ENCODE measurements around the gene EXOC4.

EXOC4 gene

GRCh38 chr7:133931053-133931452 lies 678.2 kb downstream of the EXOC4 start:
- no peak for TF ChIP-seq CTCF (IDR thresholded peaks at IDR 0.05; ENCODE audit: insufficient read depth, low read length, poor library complexity, severe bottlenecking)
- H3K36me3 ChIP-seq (ENCODE audit: control insufficient read depth, insufficient read depth, low read length), result no peaks in the 10 kb centered on the region
- DNase-seq (ENCODE audit: extremely low read depth, insufficient read length), result no peak
- no peak overlapping the region for H3K4me3 ChIP-seq (replicated peaks; ENCODE audit: low read depth, low read length)
- H3K27me3 ChIP-seq (replicated peaks; ENCODE audit: control insufficient read depth, insufficient read depth, low read length), result no peaks in the 10 kb centered on the region

GRCh38 chr7:133932591-133932990 lies 679.7 kb downstream of the EXOC4 start:
- Histone ChIP-seq H3K36me3 (ENCODE audit: control insufficient read depth, insufficient read depth, low read length) (no peaks in the 10 kb centered on the region), H3K4me3 (replicated peaks; ENCODE audit: low read depth, low read length) (no peak overlapping the region), H3K27me3 (replicated peaks; ENCODE audit: control insufficient read depth, insufficient read depth, low read length) (no peaks in the 10 kb centered on the region)
- TF ChIP-seq CTCF (IDR thresholded peaks at IDR 0.05; ENCODE audit: insufficient read depth, low read length, poor library complexity, severe bottlenecking), result no peak
- no peak for DNase-seq (ENCODE audit: extremely low read depth, insufficient read length)

- Histone ChIP-seq H3K36me3 (ENCODE audit: control insufficient read depth, insufficient read depth, low read length) (no peaks in the 10 kb centered on the region; the same call in 1 of the 2 replicates), H3K4me3 (replicated peaks; ENCODE audit: low read depth, low read length) (no peak overlapping the region), H3K27me3 (replicated peaks; ENCODE audit: control insufficient read depth, insufficient read depth, low read length) (no peaks in the 10 kb centered on the region)
- no peak for DNase-seq (ENCODE audit: extremely low read depth, insufficient read length)
- TF ChIP-seq CTCF (IDR thresholded peaks at IDR 0.05; ENCODE audit: insufficient read depth, low read length, poor library complexity, severe bottlenecking), result no peak
These were observed 681.5 kb downstream of the EXOC4 start for GRCh38 chr7:133934262-133934976.

- no peak for TF ChIP-seq CTCF (IDR thresholded peaks at IDR 0.05; ENCODE audit: insufficient read depth, low read length, poor library complexity, severe bottlenecking)
- no peak overlapping the region for H3K4me3 ChIP-seq (replicated peaks; ENCODE audit: low read depth, low read length)
- no peak for DNase-seq (ENCODE audit: extremely low read depth, insufficient read length)
- no peaks in the 10 kb centered on the region; the same call in 1 of the 2 replicates for H3K36me3 ChIP-seq (ENCODE audit: control insufficient read depth, insufficient read depth, low read length)
- no peaks in the 10 kb centered on the region for H3K27me3 ChIP-seq (replicated peaks; ENCODE audit: control insufficient read depth, insufficient read depth, low read length)
These were observed 682.1 kb downstream of the EXOC4 start for GRCh38 chr7:133934977-133935330.

- TF ChIP-seq CTCF (IDR thresholded peaks at IDR 0.05; ENCODE audit: insufficient read depth, low read length, poor library complexity, severe bottlenecking), result no peak
- Histone ChIP-seq H3K4me3 (replicated peaks; ENCODE audit: low read depth, low read length) (no peak overlapping the region), H3K36me3 (ENCODE audit: control insufficient read depth, insufficient read depth, low read length) (no peaks in the 10 kb centered on the region; the same call in 1 of the 2 replicates), H3K27me3 (replicated peaks; ENCODE audit: control insufficient read depth, insufficient read depth, low read length) (no peaks in the 10 kb centered on the region)
- DNase-seq (ENCODE audit: extremely low read depth, insufficient read length), result no peak
These were observed 683.2 kb downstream of the EXOC4 start for GRCh38 chr7:133936074-133936473.

- TF ChIP-seq CTCF (IDR thresholded peaks at IDR 0.05; ENCODE audit: insufficient read depth, low read length, poor library complexity, severe bottlenecking), result no peak
- no peak for DNase-seq (ENCODE audit: extremely low read depth, insufficient read length)
These were observed 684.9 kb downstream of the EXOC4 start for GRCh38 chr7:133937786-133938185.

More at GRCh38 chr7:133937786-133938185, 684.9 kb downstream of the EXOC4 start:
- Histone ChIP-seq H3K36me3 (ENCODE audit: control insufficient read depth, insufficient read depth, low read length) (no peaks in the 10 kb centered on the region; the same call in 1 of the 2 replicates), H3K27me3 (replicated peaks; ENCODE audit: control insufficient read depth, insufficient read depth, low read length) (no peaks in the 10 kb centered on the region), H3K4me3 (replicated peaks; ENCODE audit: low read depth, low read length) (no peak overlapping the region)

Data from GM06990 (cell line).